ENCODE data around the gene PKNOX2. TPM values are rescaled to one million over a fixed set of nuclear protein-coding genes. Genes with fewer than 3 reads are reported as not detected.
A peak's percentile ranks its signal among the peaks of the same experiment; 100 is the strongest.

Gene PKNOX2
- total RNA-seq, 6 experiments from 2014 or later = 0.10 TPM; not detected in 5

GRCh38 chr11:125128450-125128849 lies 36.1 kb upstream of the PKNOX2 start:
- TF ChIP-seq, protein P1, sequence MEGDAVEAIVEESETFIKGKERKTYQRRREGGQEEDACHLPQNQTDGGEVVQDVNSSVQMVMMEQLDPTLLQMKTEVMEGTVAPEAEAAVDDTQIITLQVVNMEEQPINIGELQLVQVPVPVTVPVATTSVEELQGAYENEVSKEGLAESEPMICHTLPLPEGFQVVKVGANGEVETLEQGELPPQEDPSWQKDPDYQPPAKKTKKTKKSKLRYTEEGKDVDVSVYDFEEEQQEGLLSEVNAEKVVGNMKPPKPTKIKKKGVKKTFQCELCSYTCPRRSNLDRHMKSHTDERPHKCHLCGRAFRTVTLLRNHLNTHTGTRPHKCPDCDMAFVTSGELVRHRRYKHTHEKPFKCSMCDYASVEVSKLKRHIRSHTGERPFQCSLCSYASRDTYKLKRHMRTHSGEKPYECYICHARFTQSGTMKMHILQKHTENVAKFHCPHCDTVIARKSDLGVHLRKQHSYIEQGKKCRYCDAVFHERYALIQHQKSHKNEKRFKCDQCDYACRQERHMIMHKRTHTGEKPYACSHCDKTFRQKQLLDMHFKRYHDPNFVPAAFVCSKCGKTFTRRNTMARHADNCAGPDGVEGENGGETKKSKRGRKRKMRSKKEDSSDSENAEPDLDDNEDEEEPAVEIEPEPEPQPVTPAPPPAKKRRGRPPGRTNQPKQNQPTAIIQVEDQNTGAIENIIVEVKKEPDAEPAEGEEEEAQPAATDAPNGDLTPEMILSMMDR (IDR thresholded peaks at IDR 0.05) = no peak
- peaks cover 28% of the 10 kb centered on the region for H3K4me1 Mint-ChIP-seq (ENCODE audit: low read depth)
- no peak overlapping the region; the same call in 1 of the 2 replicates for H3K4me3 Mint-ChIP-seq
- DNase-seq = peak; percentile 58
- H3K27me3 Mint-ChIP-seq (ENCODE audit: insufficient read depth) = peaks cover 16% of the 10 kb centered on the region
- H3K9me3 Mint-ChIP-seq = no peaks in the 10 kb centered on the region
- H3K27ac Mint-ChIP-seq = no peak overlapping the region
- H3K36me3 Mint-ChIP-seq (ENCODE audit: low read depth) = no peaks in the 10 kb centered on the region

- H3K27me3 Mint-ChIP-seq (ENCODE audit: insufficient read depth) = peaks cover 17% of the 10 kb centered on the region
- no peak overlapping the region for H3K4me3 Mint-ChIP-seq
- H3K27ac Mint-ChIP-seq = no peak overlapping the region
- TF ChIP-seq, protein P1 (IDR thresholded peaks at IDR 0.05) = no peak
- peaks cover 22% of the 10 kb centered on the region for H3K4me1 Mint-ChIP-seq (ENCODE audit: low read depth)
- no peaks in the 10 kb centered on the region for H3K9me3 Mint-ChIP-seq
- DNase-seq = no peak
- H3K36me3 Mint-ChIP-seq (ENCODE audit: low read depth) = no peaks in the 10 kb centered on the region
These were observed 35.1 kb upstream of the PKNOX2 start for GRCh38 chr11:125129316-125129993.

- H3K27ac Mint-ChIP-seq = no peak overlapping the region
- no peaks in the 10 kb centered on the region for H3K9me3 Mint-ChIP-seq
- DNase-seq = no peak
- H3K4me3 Mint-ChIP-seq = no peak overlapping the region
- H3K36me3 Mint-ChIP-seq (ENCODE audit: low read depth) = no peaks in the 10 kb centered on the region
- H3K27me3 Mint-ChIP-seq (ENCODE audit: insufficient read depth) = peaks cover 17% of the 10 kb centered on the region
- TF ChIP-seq, protein P1 (IDR thresholded peaks at IDR 0.05) = no peak
- peaks cover 22% of the 10 kb centered on the region for H3K4me1 Mint-ChIP-seq (ENCODE audit: low read depth)
These were observed 32.5 kb upstream of the PKNOX2 start for GRCh38 chr11:125132071-125132470.

DNA sequence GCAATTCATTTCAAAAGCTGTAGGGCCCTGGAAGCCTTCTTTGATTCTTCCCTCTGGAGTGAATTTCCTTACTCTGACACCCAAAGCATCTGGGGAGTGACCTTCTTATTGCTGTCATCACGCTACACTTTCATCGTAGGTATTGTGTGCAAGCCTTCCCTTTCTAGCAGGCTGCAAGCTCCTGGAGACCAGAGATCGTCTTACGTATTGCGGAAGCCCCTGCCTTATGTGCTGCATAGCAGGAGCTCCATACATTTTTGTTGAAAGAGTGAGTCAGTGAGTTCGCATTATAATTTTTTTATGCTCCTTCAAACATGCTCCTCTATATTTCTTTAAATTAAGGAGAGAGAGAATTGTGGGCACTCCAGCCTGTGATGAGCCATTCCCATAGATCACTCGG lies 32.0 kb upstream of the PKNOX2 start:
- no peak overlapping the region for H3K27ac Mint-ChIP-seq
- TF ChIP-seq, protein P1 (IDR thresholded peaks at IDR 0.05) = peak; percentile 9; the same call in 1 of the 2 replicates
- H3K4me1 Mint-ChIP-seq (ENCODE audit: low read depth) = peaks cover 22% of the 10 kb centered on the region
- DNase-seq = no peak
- H3K27me3 Mint-ChIP-seq (ENCODE audit: insufficient read depth) = peaks cover 13% of the 10 kb centered on the region
- no peak overlapping the region for H3K4me3 Mint-ChIP-seq
- no peaks in the 10 kb centered on the region for H3K9me3 Mint-ChIP-seq
- H3K36me3 Mint-ChIP-seq (ENCODE audit: low read depth) = no peaks in the 10 kb centered on the region

- H3K27ac Mint-ChIP-seq = no peak overlapping the region
- no peaks in the 10 kb centered on the region for H3K4me1 Mint-ChIP-seq (ENCODE audit: low read depth)
- H3K27me3 Mint-ChIP-seq (ENCODE audit: insufficient read depth) = peaks cover 24% of the 10 kb centered on the region
- TF ChIP-seq, protein P1 (IDR thresholded peaks at IDR 0.05) = no peak
- H3K4me3 Mint-ChIP-seq = no peak overlapping the region
- H3K9me3 Mint-ChIP-seq = no peaks in the 10 kb centered on the region
- DNase-seq = no peak
- no peaks in the 10 kb centered on the region for H3K36me3 Mint-ChIP-seq (ENCODE audit: low read depth)
These were observed 28.6 kb upstream of the PKNOX2 start for GRCh38 chr11:125136001-125136400.

Data from HFFc6 (cell line).